ENCODE results near the gene COL4A5. TPM values are rescaled to one million over a fixed set of nuclear protein-coding genes. Genes with fewer than 3 reads are reported as not detected.

Gene COL4A5
- total RNA-seq, 1 donor from 2014 or later = 547 TPM

- peaks cover 38% of the 10 kb centered on the region for H3K36me3 Mint-ChIP-seq (ENCODE audit: unreplicated experiment)
- DNase-seq (ENCODE audit: extremely low spot score, unreplicated experiment) = no peak
- no peaks in the 10 kb centered on the region for H3K27me3 Mint-ChIP-seq (ENCODE audit: unreplicated experiment)
- no peak overlapping the region for H3K4me3 Mint-ChIP-seq (ENCODE audit: unreplicated experiment)
- TF ChIP-seq CTCF (IDR thresholded peaks at IDR 0.05) = no peak
- peaks cover 4% of the 10 kb centered on the region for H3K4me1 Mint-ChIP-seq (ENCODE audit: unreplicated experiment)
- H3K9me3 Mint-ChIP-seq (ENCODE audit: unreplicated experiment) = no peaks in the 10 kb centered on the region
- no peak overlapping the region for H3K27ac Mint-ChIP-seq (ENCODE audit: unreplicated experiment)
Observed at GRCh38 chrX:108582151-108582550, 142.5 kb downstream of the COL4A5 start.

- no peak overlapping the region for H3K27ac Mint-ChIP-seq (ENCODE audit: unreplicated experiment)
- no peaks in the 10 kb centered on the region for H3K27me3 Mint-ChIP-seq (ENCODE audit: unreplicated experiment)
- no peak for DNase-seq (ENCODE audit: extremely low spot score, unreplicated experiment)
- peak; percentile 35 for TF ChIP-seq CTCF (IDR thresholded peaks at IDR 0.05)
- no peak overlapping the region for H3K4me3 Mint-ChIP-seq (ENCODE audit: unreplicated experiment)
- peaks cover 37% of the 10 kb centered on the region for H3K36me3 Mint-ChIP-seq (ENCODE audit: unreplicated experiment)
- peaks cover 4% of the 10 kb centered on the region for H3K4me1 Mint-ChIP-seq (ENCODE audit: unreplicated experiment)
- H3K9me3 Mint-ChIP-seq (ENCODE audit: unreplicated experiment) = no peaks in the 10 kb centered on the region
Observed at GRCh38 chrX:108584617-108585211, 145.1 kb downstream of the COL4A5 start.

- Mint-ChIP-seq H3K27ac (ENCODE audit: unreplicated experiment) (peak overlapping the region; percentile 14), H3K36me3 (ENCODE audit: unreplicated experiment) (peaks cover 54% of the 10 kb centered on the region), H3K4me3 (ENCODE audit: unreplicated experiment) (no peak overlapping the region), H3K27me3 (ENCODE audit: unreplicated experiment) (no peaks in the 10 kb centered on the region), H3K4me1 (ENCODE audit: unreplicated experiment) (peaks cover 2% of the 10 kb centered on the region), H3K9me3 (ENCODE audit: unreplicated experiment) (no peaks in the 10 kb centered on the region)
- no peak for DNase-seq (ENCODE audit: extremely low spot score, unreplicated experiment)
- TF ChIP-seq CTCF (IDR thresholded peaks at IDR 0.05) = no peak
Observed at GRCh38 chrX:108590496-108590895, 150.9 kb downstream of the COL4A5 start.

- Mint-ChIP-seq H3K4me3 (ENCODE audit: unreplicated experiment) (no peak overlapping the region), H3K4me1 (ENCODE audit: unreplicated experiment) (no peaks in the 10 kb centered on the region), H3K9me3 (ENCODE audit: unreplicated experiment) (no peaks in the 10 kb centered on the region), H3K27ac (ENCODE audit: unreplicated experiment) (no peak overlapping the region), H3K36me3 (ENCODE audit: unreplicated experiment) (peaks cover 63% of the 10 kb centered on the region), H3K27me3 (ENCODE audit: unreplicated experiment) (no peaks in the 10 kb centered on the region)
- DNase-seq (ENCODE audit: extremely low spot score, unreplicated experiment) = no peak
- TF ChIP-seq CTCF (IDR thresholded peaks at IDR 0.05) = no peak
Observed at GRCh38 chrX:108601276-108601675, 161.6 kb downstream of the COL4A5 start.

GRCh38 chrX:108610141-108610540, 170.5 kb downstream of the COL4A5 start:
- Mint-ChIP-seq H3K27ac (ENCODE audit: unreplicated experiment) (no peak overlapping the region), H3K36me3 (ENCODE audit: unreplicated experiment) (peaks cover 57% of the 10 kb centered on the region), H3K4me3 (ENCODE audit: unreplicated experiment) (no peak overlapping the region), H3K4me1 (ENCODE audit: unreplicated experiment) (no peaks in the 10 kb centered on the region), H3K9me3 (ENCODE audit: unreplicated experiment) (peaks cover 4% of the 10 kb centered on the region), H3K27me3 (ENCODE audit: unreplicated experiment) (no peaks in the 10 kb centered on the region)
- DNase-seq (ENCODE audit: extremely low spot score, unreplicated experiment) = no peak
- no peak for TF ChIP-seq CTCF (IDR thresholded peaks at IDR 0.05)
